ENCODE results near the gene GHRL. TPM values are rescaled to one million over a fixed set of nuclear protein-coding genes. Genes with fewer than 3 reads are reported as not detected.

The GHRL gene
- total and polyA plus RNA-seq, 7 donors, result 0.16 to 0.88 (median 0.18) TPM; not detected in 4

- DNase-seq (no peak), ATAC-seq (no peak)
- Histone ChIP-seq H3K27ac (no peak overlapping the region), H3K27me3 (ENCODE audit: insufficient read depth in 3 of 3, low read length in 2 of 3) (no peaks in the 10 kb centered on the region), H3K9me3 (no peaks in the 10 kb centered on the region), H3K4me3 (no peak overlapping the region), H3K36me3 (ENCODE audit: insufficient read depth in 1 of 2, low read depth in 1 of 2) (peaks cover 0 to 79% of the 10 kb centered on the region in 2 donors), H3K4me1 (no peaks in the 10 kb centered on the region)
- TF ChIP-seq, protein P1, sequence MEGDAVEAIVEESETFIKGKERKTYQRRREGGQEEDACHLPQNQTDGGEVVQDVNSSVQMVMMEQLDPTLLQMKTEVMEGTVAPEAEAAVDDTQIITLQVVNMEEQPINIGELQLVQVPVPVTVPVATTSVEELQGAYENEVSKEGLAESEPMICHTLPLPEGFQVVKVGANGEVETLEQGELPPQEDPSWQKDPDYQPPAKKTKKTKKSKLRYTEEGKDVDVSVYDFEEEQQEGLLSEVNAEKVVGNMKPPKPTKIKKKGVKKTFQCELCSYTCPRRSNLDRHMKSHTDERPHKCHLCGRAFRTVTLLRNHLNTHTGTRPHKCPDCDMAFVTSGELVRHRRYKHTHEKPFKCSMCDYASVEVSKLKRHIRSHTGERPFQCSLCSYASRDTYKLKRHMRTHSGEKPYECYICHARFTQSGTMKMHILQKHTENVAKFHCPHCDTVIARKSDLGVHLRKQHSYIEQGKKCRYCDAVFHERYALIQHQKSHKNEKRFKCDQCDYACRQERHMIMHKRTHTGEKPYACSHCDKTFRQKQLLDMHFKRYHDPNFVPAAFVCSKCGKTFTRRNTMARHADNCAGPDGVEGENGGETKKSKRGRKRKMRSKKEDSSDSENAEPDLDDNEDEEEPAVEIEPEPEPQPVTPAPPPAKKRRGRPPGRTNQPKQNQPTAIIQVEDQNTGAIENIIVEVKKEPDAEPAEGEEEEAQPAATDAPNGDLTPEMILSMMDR (IDR thresholded peaks at IDR 0.05), result no peak
- WGBS, 3 donors, result 87 to 91% (median 89%) methylated on average over 12 of the region's 12 CpGs
- intact Hi-C loops (cut with DNase I), result no loop called here
Observed at GRCh38 chr3:10294030-10294586, 1.4 kb upstream of the GHRL start.

DNA sequence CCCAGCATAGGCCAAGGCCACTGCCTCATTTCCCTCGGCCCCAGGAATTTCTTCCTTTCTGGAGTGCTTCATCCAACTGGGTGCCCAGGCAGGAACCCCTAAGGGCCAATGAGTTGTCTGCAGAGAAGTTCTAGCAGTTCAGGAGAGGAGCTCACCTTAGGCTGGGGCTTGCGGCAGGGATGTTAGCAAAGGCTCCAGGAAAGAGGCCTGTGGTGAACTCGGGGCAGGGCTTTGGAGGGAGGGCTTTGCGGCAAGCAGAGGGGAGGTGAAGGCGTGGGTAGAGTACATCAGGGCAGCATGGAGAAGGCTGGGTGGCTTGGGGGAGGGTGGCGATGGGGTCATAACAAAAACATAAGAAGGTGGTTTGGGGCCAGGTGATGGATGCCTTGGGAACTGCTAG lies 1.1 kb downstream of the GHRL start:
- Histone ChIP-seq H3K9me3 (no peaks in the 10 kb centered on the region), H3K27ac (no peak overlapping the region), H3K27me3 (ENCODE audit: insufficient read depth in 3 of 3, low read length in 2 of 3) (no peaks in the 10 kb centered on the region), H3K36me3 (ENCODE audit: insufficient read depth in 1 of 2, low read depth in 1 of 2) (peaks cover 0 to 91% of the 10 kb centered on the region in 2 donors), H3K4me1 (no peaks in the 10 kb centered on the region), H3K4me3 (no peak overlapping the region)
- DNase-seq (no peak), ATAC-seq (peak in 1 of 4 donors; percentile 19)
- intact Hi-C loops (cut with DNase I), result no loop called here
- TF ChIP-seq, protein P1 (IDR thresholded peaks at IDR 0.05), result no peak
- 95 to 96% (median 95%) methylated on average over 6 of the region's 6 CpGs for WGBS, 3 donors

DNA sequence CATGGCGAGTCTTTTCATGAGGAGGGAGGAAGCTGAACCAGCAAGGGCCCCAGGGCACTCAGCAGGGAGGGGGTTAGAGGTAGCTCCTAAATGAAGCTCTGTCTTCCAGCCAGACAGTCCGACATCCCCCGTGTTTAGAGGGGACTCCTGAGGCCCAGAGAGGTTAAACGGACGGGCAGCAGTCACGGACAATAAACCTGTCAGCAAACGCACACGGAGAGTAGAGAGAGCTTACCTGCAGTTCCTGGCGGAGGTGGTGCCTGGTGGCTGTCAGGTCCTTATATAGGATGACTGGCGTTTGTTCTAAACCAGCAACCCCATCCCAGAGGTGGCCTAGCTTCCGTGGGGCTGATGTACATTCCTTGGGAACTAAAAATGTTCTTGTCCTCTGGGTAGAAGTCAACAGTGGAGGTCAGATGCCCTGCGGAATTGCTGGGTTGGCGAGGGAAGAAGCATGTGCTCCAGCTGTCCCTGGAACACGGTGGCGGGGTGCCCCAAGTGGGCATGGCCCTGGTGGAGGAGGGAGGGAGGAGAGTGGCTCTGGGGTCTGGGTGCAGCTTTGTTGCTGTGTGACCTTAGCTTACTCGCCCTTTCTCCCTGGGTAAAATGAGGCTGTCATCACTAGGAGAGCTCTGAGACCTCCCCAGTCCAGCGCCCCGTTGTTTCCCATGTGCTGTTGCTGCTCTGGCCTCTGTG lies 2.1 kb downstream of the GHRL start:
- Histone ChIP-seq H3K4me3 (no peak overlapping the region), H3K36me3 (ENCODE audit: insufficient read depth in 1 of 2, low read depth in 1 of 2) (peaks cover 0 to 91% of the 10 kb centered on the region in 2 donors), H3K9me3 (no peaks in the 10 kb centered on the region), H3K4me1 (no peaks in the 10 kb centered on the region), H3K27ac (no peak overlapping the region), H3K27me3 (ENCODE audit: insufficient read depth in 3 of 3, low read length in 2 of 3) (no peaks in the 10 kb centered on the region)
- DNase-seq, result no peak
- intact Hi-C loops (cut with DNase I), result no loop called here
- 60 to 65% (median 62%) methylated on average over 17 to 18 of the region's 18 CpGs for WGBS, 3 donors
- ATAC-seq, result no peak
- TF ChIP-seq, protein P1 (IDR thresholded peaks at IDR 0.05), result no peak

- WGBS, 3 donors, result 83 to 88% (median 86%) methylated on average over 9 of the region's 9 CpGs
- no peak for DNase-seq
- intact Hi-C loops (cut with DNase I), result no loop called here
- TF ChIP-seq, protein P1 (IDR thresholded peaks at IDR 0.05), result no peak
- no peak for ATAC-seq
- Histone ChIP-seq H3K36me3 (ENCODE audit: insufficient read depth in 1 of 2, low read depth in 1 of 2) (peaks cover 0 to 92% of the 10 kb centered on the region in 2 donors), H3K9me3 (no peaks in the 10 kb centered on the region), H3K27me3 (ENCODE audit: insufficient read depth in 3 of 3, low read length in 2 of 3) (no peaks in the 10 kb centered on the region), H3K27ac (no peak overlapping the region), H3K4me1 (no peaks in the 10 kb centered on the region), H3K4me3 (no peak overlapping the region)
Observed at GRCh38 chr3:10289787-10290355, 2.9 kb downstream of the GHRL start.
